ENCODE data around the gene CLEC2L. TPM values are rescaled to one million over a fixed set of nuclear protein-coding genes. Genes with fewer than 3 reads are reported as not detected.

Gene CLEC2L
- total RNA-seq, 1 experiment from 2014 or later = not detected

DNA sequence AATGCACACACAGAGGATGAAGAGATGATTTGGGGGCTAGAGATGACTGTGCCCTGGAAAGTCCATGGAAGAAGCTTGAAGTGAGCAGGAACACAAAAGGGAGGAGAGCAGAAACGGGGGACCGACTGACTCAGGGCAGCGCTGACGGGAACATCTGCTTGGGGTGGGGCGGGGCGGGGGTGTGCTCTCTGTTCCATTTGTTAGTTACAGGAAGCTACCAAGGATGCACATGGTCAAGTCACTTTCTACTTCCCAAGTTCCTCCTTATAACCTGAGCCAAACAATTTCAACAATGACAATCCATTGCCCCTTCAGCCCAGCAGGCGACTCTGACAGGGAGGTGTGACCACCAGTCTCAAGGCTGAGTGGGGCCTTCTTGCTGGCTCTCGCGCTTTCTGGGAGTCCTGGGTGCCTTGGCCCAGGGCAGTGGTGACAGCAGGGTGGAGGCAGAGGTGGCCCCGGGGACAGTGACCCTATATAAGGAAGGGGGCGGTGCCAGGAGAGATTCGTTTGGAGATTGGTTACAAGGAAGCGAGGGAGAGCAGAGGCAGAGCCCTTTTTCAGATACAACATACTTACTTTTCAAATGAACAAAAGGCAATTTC, 39.6 kb downstream of the CLEC2L start:
- no peaks in the 10 kb centered on the region for H3K4me1 ChIP-seq (ENCODE audit: control insufficient read depth in 1 of 2, insufficient read depth in 2 of 2, low read length in 2 of 2)
- ChIA-PET CTCF (no interaction called here), RAD21 (ENCODE audit: low non-redundant PET in 1 of 2, low total read pairs in 2 of 2, uncharacterized antibody in 2 of 2, unreplicated experiment in 2 of 2) (no interaction called here), POLR2A (no interaction called here)
- H3K79me2 ChIP-seq (ENCODE audit: insufficient read depth, low read length) = no peaks in the 10 kb centered on the region
- no peaks in the 10 kb centered on the region for H3K36me3 ChIP-seq (ENCODE audit: control insufficient read depth in 1 of 2, insufficient read depth in 2 of 2, low read length in 2 of 2)
- no peak overlapping the region for H3K27ac ChIP-seq (ENCODE audit: low read depth, low read length)
- H2AFZ ChIP-seq (ENCODE audit: low read depth, low read length, poor library complexity, severe bottlenecking) = no peak overlapping the region
- H3K9me3 ChIP-seq (ENCODE audit: control insufficient read depth in 1 of 2, insufficient read depth in 1 of 2, low read depth in 1 of 2, low read length in 2 of 2) = no peaks in the 10 kb centered on the region
- no peak overlapping the region for H3K4me2 ChIP-seq (ENCODE audit: low read length)
- H3K9me2 ChIP-seq (ENCODE audit: insufficient read depth) = no peaks in the 10 kb centered on the region
- no peak for TF ChIP-seq FOSL1 (IDR thresholded peaks at IDR 0.05; ENCODE audit: low read depth)
- no peak for TF ChIP-seq TCF7L2 (IDR thresholded peaks at IDR 0.05; ENCODE audit: borderline replicate concordance, extremely low read depth, insufficient read depth, insufficient read length)
- TF ChIP-seq ZNF274 (IDR thresholded peaks at IDR 0.05; ENCODE audit: low read depth, low read length) = no peak
- TF ChIP-seq EZH2 (IDR thresholded peaks at IDR 0.05) = no peak
- no peak for TF ChIP-seq POLR2AphosphoS5 (IDR thresholded peaks at IDR 0.05; ENCODE audit: low read depth, low read length)
- TF ChIP-seq, protein P1, sequence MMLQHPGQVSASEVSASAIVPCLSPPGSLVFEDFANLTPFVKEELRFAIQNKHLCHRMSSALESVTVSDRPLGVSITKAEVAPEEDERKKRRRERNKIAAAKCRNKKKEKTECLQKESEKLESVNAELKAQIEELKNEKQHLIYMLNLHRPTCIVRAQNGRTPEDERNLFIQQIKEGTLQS (IDR thresholded peaks at IDR 0.05) = no peak
- no peak for TF ChIP-seq CEBPB (IDR thresholded peaks at IDR 0.05; ENCODE audit: low read depth)
- TF ChIP-seq SRF (IDR thresholded peaks at IDR 0.05; ENCODE audit: low read depth) = no peak
- TF ChIP-seq, protein P2, sequence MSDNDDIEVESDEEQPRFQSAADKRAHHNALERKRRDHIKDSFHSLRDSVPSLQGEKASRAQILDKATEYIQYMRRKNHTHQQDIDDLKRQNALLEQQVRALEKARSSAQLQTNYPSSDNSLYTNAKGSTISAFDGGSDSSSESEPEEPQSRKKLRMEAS (IDR thresholded peaks at IDR 0.05) = no peak
- ATAC-seq (no peak), DNase-seq (ENCODE audit: low read depth, low spot score) (no peak)
- no TSS peak for BruUV-seq (replicated peaks)
- H3K27me3 ChIP-seq (ENCODE audit: insufficient read depth, low read length) = no peaks in the 10 kb centered on the region
- no peaks in the 10 kb centered on the region for H4K20me1 ChIP-seq (ENCODE audit: insufficient read depth)
- no peak overlapping the region for H3K9ac ChIP-seq (ENCODE audit: low read length)
- H3K4me3 ChIP-seq (replicated peaks in 1 of 2; ENCODE audit: low read depth in 1 of 2, low read length in 2 of 2) = no peak overlapping the region
- intact Hi-C loops (cut with micrococcal nuclease) = no loop called here

DNA sequence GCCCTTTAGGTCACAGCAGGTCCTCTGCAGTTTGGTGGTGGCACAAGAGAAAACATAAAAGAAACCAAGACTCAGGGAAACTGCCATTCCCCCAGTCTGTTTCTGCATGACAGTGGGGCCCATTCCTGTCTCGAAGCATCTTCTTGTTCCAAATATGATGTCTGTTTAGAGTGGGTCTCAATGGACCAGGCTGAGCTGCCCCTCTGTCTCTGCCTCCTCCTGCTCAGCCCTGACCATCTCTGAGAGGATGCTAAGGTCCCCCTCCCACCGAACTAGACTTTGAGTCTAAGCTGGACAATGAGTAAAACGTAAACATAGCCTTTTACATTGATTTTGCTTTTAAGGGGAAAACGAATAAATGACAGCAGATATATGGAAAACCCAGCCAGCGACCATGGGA, 40.4 kb downstream of the CLEC2L start:
- H2AFZ ChIP-seq (ENCODE audit: low read depth, low read length, poor library complexity, severe bottlenecking) = no peak overlapping the region
- ChIA-PET RAD21 (ENCODE audit: low non-redundant PET in 1 of 2, low total read pairs in 2 of 2, uncharacterized antibody in 2 of 2, unreplicated experiment in 2 of 2) (no interaction called here), POLR2A (no interaction called here), CTCF (no interaction called here)
- H3K79me2 ChIP-seq (ENCODE audit: insufficient read depth, low read length) = no peaks in the 10 kb centered on the region
- H3K9me3 ChIP-seq (ENCODE audit: control insufficient read depth in 1 of 2, insufficient read depth in 1 of 2, low read depth in 1 of 2, low read length in 2 of 2) = no peaks in the 10 kb centered on the region
- intact Hi-C loops (cut with micrococcal nuclease) = no loop called here
- no peaks in the 10 kb centered on the region for H4K20me1 ChIP-seq (ENCODE audit: insufficient read depth)
- no peak for ATAC-seq
- no peaks in the 10 kb centered on the region for H3K4me1 ChIP-seq (ENCODE audit: control insufficient read depth in 1 of 2, insufficient read depth in 2 of 2, low read length in 2 of 2)
- no peaks in the 10 kb centered on the region for H3K36me3 ChIP-seq (ENCODE audit: control insufficient read depth in 1 of 2, insufficient read depth in 2 of 2, low read length in 2 of 2)
- no TSS peak for BruUV-seq (replicated peaks)
- H3K4me2 ChIP-seq (ENCODE audit: low read length) = no peak overlapping the region
- no peak overlapping the region for H3K4me3 ChIP-seq (replicated peaks in 1 of 2; ENCODE audit: low read depth in 1 of 2, low read length in 2 of 2)
- H3K9ac ChIP-seq (ENCODE audit: low read length) = no peak overlapping the region
- H3K27ac ChIP-seq (ENCODE audit: low read depth, low read length) = no peak overlapping the region
- no peak for DNase-seq (ENCODE audit: low read depth, low spot score)
- H3K27me3 ChIP-seq (ENCODE audit: insufficient read depth, low read length) = no peaks in the 10 kb centered on the region
- no peaks in the 10 kb centered on the region for H3K9me2 ChIP-seq (ENCODE audit: insufficient read depth)
- no peak for TF ChIP-seq SIN3A (IDR thresholded peaks at IDR 0.05; ENCODE audit: low read depth)
- no peak for TF ChIP-seq SP1 (IDR thresholded peaks at IDR 0.05; ENCODE audit: low read depth)
- TF ChIP-seq EZH2phosphoT487 (IDR thresholded peaks at IDR 0.05; ENCODE audit: borderline replicate concordance) = no peak
- TF ChIP-seq ZFX (IDR thresholded peaks at IDR 0.05) = no peak
- TF ChIP-seq ELF1 (IDR thresholded peaks at IDR 0.05; ENCODE audit: borderline replicate concordance, low read depth) = no peak
- no peak for TF ChIP-seq RAD21 (IDR thresholded peaks at IDR 0.05; ENCODE audit: low read depth)
- no peak for TF ChIP-seq SRF (IDR thresholded peaks at IDR 0.05; ENCODE audit: low read depth)
- TF ChIP-seq, protein P3, sequence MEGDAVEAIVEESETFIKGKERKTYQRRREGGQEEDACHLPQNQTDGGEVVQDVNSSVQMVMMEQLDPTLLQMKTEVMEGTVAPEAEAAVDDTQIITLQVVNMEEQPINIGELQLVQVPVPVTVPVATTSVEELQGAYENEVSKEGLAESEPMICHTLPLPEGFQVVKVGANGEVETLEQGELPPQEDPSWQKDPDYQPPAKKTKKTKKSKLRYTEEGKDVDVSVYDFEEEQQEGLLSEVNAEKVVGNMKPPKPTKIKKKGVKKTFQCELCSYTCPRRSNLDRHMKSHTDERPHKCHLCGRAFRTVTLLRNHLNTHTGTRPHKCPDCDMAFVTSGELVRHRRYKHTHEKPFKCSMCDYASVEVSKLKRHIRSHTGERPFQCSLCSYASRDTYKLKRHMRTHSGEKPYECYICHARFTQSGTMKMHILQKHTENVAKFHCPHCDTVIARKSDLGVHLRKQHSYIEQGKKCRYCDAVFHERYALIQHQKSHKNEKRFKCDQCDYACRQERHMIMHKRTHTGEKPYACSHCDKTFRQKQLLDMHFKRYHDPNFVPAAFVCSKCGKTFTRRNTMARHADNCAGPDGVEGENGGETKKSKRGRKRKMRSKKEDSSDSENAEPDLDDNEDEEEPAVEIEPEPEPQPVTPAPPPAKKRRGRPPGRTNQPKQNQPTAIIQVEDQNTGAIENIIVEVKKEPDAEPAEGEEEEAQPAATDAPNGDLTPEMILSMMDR (IDR thresholded peaks at IDR 0.05 in 2 of 3, conservative IDR thresholded peaks at IDR 0.05 in 1 of 3; ENCODE audit: borderline replicate concordance in 1 of 3, insufficient read depth in 1 of 3, low read depth in 2 of 3, low read length in 2 of 3) = no peak
- TF ChIP-seq POLR2A (IDR thresholded peaks at IDR 0.05; ENCODE audit: borderline replicate concordance, extremely low read depth, insufficient read depth, insufficient read length) = no peak
- no peak for TF ChIP-seq YY1 (IDR thresholded peaks at IDR 0.05; ENCODE audit: extremely low read depth, insufficient replicate concordance, low read depth, low read length)

All from HCT116 (cell line).